HG03442 (cell line): ENCODE measurements around the gene SEC61A1.
A peak's percentile ranks its signal among the peaks of the same experiment; 100 is the strongest.

Experiments used
- ATAC-seq: cut with Tn5 transposase; IDR thresholded peaks from one replicate; pipeline ENCODE4 v1.9.1; 2021; ENCODE audit warnings: mild to moderate bottlenecking, moderate library complexity; ENCODE audit not compliant: unreplicated experiment

SEC61A1 gene

DNA sequence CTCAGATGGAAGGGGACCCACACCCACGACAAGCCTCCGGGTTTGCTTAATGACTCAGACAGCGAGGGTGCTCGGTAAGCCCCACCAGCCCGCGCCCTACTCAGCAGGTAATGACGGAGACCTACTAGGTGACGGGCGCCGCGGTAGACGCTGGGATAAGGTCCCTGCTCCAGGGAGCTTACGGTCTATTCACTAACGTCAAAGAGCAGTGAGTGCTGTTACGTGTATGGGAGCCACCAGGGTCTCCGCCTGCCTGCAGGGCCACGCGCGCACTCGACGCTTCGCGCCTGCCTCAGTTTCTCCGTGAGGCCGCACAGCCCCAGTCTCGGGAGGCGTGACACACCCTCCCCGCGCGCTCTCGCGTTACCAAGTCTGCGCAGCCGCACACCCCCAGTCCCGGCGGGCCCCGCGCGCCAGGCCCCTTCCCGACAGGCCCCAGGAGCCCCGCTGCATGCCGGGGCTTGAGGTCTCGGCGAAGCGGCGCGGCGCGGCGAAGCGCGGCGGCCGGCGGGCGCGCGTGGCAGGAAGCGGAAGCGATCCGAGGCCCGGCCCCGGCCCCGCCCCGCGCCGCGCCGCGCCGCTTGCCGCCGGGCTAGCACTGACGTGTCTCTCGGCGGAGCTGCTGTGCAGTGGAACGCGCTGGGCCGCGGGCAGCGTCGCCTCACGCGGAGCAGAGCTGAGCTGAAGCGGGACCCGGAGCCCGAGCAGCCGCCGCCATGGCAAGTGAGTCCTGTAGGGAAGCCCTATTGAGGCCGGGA is at the start of gene SEC61A1:
Gene SEC61A1, plus strand, starts transcription at position 601 of the 758 bp plus-strand sequence. Its CDS starts 116 bp downstream, at position 717.
- ATAC-seq = peak; percentile 93

DNA sequence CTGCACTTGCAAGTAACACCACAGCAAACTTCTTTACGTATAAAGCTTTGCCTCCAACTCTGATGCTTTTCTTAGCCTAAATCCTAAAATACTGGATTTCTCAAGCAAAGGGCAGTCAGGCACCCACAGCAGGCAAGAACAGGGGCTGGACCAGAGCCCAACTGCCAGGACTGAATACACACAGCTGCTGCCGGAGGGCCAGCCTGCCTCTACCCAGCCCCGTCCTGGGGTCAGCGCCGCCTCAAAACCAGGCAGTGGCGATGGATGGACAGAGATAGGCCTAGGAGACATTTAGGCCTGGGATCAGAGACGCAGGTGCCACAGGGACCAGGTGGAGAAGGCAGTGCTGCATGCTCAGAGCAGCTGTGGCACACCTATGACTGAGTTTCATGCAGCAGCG is 47.6 kb upstream of the SEC61A1 start:
- ATAC-seq = no peak

DNA sequence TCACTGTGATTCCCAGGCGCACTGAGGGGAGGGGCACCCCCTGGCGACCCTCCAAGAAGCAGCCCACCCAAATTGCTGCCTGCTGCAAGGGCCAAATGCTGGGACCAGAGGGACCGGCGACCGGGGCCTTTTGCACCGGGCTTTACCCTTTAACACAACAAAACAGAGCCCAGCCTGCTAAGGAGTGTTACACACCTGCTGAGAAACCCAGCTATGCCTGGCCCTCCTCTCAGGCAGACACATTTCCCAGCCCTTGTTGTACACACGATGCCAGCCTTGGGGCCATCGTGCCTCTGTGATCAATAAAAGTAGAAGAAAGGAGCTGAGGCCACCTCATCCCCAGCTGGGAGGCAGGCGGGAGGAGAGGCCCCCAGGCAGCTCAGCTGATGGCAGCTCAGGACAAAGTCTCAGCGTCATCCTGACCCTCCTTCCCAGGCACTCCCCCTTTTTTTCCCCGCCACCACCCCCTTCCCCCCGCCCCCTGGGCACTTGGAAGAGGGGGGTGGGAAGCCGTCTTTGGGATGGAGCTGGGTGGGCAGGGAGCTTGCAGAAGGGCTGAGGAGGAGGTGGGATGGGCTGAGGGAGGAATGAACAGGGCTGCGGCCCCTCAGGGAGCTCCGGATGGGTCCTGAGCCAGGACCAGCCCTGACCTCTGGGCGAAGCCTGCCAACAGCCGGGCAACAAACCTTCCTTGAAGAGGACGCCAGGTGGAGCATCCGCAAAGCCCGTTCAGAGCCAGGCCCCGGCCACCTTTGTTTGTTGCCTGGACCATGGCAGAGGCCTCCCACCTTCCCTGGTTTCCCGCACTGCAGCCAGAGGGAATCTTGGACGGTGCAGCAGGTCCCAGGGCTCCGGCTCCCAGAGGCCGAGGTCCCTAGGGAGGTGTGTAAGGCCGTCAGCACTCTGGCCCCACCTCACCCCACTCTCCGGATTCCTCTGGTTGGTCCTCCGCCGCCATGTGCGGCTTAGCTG is 45.9 kb upstream of the SEC61A1 start:
- ATAC-seq = no peak

DNA sequence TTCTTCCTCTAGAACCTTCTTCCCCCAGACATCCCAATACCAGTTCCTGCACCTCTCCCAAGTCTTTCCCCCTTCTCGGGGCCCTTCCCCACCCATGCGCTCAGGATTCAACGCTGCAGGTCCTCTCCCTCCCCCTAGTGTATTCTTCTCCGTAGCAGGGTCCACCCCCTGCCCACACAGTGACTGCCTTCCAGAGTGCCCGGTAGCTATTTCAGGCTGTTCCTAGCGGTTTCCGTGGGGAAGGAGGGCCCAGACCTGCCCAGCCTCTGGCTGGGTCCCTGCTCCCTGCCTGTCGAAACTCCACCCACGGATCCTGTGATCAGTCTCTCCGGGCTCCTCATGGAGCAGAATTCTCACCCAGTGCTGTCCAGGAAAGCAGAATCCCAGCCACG is 45.2 kb upstream of the SEC61A1 start:
- no peak for ATAC-seq

DNA sequence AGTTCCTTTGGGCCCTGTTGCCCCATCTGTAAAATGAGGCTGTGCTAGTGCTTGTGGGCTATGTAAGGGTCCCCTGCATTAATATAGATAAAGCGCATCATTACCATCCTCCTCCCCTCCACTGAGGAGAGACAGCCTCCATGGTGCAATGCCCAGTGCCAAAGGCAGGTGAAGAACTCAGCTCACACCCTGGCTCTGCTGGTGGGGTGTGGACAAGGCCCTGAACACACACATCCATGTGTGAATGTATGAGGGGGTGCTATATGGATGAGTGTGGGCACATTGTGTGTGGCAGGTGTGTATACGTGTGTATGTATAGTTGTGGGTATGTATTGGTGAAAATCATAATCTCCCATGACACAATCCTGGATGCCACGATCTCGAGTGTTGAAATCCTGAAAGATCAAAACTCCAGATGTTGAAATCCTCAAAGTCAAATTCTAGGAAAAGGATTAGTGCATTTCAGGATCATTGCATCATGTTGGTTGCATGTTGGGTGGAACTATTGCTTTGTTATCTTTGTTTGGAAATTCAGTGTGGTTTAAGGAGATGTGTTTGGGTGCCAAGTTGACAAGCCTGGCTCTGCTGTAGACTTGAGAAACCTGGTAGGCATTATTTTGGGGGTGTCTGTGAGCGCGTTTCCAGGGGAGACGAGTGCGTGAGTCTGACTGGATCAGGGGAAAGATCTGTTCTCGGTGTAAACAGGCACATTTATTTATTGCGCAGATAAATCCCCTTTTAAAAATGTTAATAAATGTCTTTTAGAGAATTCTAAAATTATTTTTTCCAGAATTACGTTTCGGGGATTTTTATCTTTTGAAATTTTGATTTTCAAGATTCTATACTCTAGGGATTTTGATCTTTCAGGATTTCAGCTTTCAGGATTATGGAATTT is 42.0 kb upstream of the SEC61A1 start:
- ATAC-seq = no peak

DNA sequence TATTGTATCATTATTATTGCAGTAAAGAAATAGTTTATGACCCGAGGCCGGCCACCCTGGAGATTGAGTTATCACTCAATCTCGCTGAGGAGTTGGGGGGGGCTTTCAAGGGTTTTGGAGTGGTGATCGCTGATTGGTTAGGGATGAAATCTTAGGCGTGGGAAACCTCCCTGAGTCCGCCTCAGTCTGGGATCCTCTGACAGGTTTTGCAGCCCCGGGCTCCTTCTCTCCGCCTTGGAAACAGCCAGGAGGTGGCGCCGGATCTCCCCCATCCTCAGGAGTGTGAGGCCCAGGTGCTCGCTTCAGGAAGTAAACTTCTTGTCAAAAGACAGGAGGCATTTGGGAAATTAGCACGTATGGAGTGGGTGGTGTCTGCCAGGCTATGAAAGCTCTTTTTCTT is 41.1 kb upstream of the SEC61A1 start:
- no peak for ATAC-seq

DNA sequence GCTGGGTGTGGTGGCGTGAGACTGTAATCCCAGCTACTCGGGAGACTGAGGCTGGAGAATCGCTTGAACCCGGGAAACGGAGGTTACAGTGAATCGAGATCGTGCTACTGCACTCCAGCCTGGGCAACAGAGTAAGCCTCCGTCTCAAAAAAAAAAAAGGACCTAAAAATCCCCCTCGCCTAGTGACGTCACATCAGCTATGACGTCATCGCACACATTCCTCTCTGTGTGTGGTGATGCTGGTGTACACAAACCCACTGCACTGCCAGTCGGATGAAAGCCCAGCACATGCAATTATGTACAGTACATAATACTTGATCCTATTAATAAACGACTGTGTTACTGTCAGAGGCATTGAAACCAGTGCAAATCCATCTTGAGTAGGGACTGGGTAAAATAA is 40.2 kb upstream of the SEC61A1 start:
- no peak for ATAC-seq

DNA sequence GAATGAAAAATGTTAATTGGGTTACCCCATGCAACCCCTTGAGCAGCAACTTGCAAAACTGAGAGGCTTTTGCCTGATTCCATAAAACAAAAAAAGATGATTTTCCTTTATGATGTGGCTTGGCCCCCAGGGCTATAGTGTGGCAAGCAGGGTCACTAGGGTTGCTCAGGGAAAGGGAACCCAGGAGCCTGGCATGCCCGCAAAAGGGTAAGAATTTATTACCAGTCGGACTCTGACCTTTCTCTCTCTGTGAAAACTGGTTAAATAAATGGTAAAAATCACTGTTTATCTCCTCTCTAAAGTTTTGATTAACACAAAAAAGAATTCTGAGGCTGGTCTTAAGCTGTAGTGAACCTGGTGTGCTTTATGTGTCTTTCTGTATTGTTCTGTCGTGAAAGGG is 37.7 kb upstream of the SEC61A1 start:
- ATAC-seq = no peak

DNA sequence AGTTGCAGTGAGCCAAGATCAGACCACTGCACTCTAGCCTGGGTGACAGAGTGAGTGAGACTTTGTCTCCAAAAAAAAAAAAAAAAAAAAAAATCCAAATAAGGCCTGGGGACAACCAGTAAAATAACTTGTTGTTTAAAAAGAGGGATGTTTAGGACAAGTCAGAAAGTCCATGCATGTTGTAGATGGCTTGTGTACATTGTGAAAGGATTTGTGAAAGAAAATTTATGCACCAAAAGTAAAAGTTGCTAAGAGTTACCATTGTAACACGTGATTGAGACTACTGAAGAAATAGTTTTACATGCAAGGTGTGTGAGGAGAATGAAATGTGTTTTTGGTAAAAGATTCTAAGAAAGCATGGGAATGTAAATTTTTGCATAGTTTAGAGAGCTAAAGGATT is 35.7 kb upstream of the SEC61A1 start:
- no peak for ATAC-seq

DNA sequence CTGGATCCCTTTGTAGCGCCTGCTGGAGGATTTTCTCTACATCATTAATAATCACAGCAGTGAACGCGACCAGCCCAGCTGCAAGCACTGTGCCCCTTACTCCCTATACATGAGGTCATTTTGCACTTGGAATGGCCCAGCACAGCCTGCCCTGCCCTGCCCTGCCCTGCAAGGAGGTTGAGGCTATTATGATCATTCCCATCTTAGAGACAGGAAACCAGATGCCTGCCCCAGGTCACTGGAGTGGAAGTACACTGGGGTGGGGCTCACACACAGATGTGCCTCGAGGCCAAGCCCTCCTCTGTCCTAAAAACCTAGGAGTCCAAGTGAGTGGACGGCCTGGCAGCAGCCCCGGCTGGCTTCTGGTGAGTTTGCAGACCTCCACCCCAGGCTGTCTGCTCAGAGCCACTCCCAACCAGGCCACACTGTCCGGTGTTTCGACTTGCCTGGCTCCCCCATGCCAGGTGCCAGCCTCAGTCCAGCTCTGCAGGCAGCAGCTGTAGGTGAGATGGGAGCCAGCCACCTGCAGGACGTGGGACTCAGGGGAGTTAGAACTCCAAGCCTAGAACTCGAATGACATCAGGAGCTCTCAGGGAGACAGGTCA is 30.4 kb upstream of the SEC61A1 start:
- ATAC-seq = no peak

DNA sequence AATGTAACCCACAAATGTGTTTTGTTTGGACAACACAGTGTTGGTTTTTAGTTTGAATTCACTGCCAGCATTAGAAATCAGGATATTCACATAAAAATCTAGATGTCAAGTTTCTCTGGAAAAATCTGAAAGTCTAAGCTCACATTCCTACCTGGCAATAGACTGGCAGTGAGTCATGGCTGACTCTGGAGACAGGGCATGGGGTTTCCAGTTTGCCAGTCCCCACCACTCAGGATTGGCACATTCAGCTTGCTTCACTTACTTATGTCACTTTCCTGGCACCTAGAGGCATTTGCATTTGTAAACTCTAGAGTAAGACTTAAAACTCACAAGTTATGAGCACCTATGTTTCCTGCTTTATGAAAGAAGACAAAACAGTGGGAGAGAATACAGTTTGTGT is 19.1 kb upstream of the SEC61A1 start:
- ATAC-seq = no peak

DNA sequence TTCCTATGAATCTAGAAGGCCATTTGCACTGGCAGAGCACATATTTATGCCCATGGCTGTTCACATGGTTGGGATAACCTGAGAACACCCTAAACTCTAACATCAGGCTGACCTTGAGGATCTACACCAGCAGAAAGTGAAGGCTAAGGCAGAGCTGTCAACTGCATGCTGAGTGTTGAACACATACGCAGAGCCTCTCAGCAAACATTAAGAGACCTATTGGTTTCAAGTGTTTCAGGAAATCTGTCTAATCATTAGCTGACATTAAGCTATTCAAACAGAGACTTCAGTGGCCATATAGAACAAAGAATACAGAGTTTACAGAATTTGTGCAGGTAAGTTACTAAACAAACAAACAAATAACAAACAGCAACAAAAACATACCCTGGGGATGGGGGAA is 16.1 kb upstream of the SEC61A1 start:
- ATAC-seq = no peak

DNA sequence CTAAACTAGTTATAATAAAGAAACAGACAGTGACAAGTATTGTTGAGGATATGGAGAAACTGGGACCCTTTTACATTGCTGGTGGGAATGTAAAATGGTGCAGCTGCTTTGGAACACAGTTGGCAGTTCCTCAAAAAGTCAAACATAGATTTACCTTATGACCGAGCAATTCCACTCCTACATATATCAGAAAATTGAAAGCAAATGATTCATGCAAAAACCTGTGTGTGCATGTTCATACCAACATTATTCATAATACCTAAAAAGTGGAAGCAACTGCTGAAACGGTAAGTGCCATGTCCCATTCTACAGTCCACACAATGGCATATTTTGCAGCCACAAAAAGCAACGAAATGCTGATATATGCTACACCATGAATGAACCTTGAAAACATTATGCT is 12.2 kb upstream of the SEC61A1 start:
- ATAC-seq = no peak

DNA sequence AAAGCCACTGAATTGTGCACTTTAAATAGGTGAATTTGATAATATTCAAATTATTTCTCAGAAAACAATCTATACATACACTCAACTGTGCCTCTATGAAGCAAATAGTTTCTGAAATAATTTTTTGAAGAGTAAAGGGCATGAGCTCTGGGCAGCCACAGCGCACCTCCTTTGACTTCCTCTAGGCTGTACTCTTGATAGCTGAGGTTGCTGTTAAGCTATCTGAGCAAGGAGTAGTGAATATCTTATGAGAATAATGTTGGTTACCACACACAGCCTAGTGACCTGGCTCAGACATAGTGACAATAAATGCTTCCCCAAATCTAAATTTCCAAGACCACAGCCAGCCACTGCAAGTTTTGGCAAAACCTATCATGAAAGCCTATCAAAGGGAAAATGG is 11.6 kb upstream of the SEC61A1 start:
- ATAC-seq = no peak

DNA sequence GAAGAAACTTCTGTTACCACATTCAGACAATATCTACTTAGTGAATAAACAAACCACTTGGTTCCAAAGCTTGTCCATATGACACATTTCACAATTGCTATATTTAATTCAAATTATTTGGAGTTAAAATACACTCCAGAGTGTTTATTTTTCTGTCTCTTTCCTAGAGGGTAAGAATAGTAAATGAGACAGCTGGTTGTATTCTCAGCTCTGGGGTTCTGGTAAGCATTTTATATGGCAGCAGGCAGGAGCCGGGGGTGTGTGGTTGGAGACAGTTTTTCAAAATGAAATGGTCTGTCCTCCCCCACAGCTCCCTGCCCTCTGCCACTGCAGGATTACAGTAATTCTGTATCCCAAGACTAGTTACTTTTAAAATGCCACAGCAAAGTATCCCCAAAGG is 10.9 kb upstream of the SEC61A1 start:
- no peak for ATAC-seq

DNA sequence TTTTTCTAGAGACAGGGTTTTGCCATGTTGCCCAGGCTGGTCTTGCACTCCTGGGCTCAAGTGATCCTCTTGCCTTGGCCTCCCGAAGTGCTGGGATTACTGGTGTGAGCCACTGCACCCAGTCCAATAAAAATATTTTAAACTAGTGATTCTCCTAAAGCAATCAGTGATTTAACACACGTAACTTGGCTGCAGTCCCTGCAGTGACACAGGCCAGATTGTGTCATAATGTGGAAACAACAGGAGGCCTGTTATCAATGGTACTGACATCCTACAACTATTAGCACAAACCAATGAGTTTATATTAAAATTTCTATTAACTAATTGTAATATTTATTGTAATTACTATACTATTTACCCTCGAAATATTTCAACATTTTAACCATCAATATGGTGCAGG is 1.6 kb upstream of the SEC61A1 start:
- ATAC-seq = no peak

DNA sequence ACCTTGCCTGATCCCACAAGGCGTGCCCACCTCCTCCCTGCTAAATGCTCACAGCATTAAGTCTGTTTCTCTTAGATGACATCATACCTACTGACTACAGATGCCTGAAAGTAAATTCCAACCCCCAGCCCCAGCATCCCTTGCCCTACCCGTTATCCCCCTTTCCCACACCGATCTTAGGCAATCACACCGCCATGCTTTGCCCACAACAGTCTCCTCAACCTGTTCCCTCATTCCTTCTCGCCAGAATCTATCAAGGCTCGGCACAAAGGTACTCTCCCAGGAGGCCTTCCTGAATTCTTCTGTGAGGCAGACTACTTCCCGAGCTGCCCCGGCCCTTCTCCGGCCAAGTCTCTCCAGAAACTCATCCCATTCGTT is 789 bp upstream of the SEC61A1 start:
- ATAC-seq = no peak

DNA sequence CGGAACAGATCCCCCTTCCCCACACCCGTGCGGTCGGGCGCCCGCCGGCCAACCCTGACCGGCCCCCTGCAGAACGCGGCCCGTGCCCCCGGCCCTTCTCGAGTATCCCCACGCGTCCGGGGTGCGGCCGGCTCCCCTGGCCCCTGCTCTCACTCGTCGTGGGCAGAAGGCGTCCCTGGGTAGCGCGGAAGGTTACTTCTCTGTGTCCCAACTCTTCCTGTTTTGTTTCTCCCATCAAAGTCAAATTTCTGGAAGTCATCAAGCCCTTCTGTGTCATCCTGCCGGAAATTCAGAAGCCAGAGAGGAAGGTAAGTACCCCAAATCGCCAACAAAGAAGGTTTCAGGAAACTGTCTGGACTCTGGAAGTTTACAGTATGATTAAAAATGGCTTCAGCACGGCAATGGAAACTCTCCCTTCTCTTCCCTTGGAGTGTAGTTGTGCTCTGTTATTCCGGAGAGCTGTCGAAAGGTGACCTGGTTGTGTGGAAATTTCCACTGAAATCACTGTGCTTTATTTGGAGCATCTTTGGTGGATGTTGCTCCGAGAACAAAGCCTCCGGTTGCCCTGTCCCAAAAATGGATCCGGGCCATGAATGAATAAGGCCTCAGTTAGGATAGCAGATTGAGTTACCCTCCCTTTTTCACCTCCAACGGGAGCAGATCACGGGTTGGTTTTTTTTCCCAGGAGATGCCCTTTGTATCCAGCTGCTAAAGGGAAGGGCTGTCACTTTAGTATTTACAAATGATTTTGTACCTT is 536 bp downstream of the SEC61A1 start:
- ATAC-seq = no peak

DNA sequence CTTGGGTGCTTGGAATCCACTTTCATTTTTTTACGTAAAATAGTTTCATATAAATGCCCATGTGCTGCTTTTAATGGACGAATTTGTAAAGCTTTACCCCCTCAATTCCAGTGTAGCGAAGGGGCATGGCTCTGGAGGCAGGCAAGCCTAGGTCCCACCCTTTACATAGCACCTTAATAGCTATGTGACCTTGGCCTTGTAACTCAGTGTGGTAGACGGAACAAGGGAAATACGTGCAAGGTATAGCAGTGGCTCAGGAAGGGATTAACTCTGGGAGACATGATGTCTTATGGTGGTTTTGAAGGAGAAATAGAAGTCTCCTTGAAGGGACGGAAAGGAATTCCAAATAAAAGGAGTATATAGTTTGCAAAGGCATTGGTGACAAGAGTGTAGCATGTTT is 1.4 kb downstream of the SEC61A1 start:
- no peak for ATAC-seq

DNA sequence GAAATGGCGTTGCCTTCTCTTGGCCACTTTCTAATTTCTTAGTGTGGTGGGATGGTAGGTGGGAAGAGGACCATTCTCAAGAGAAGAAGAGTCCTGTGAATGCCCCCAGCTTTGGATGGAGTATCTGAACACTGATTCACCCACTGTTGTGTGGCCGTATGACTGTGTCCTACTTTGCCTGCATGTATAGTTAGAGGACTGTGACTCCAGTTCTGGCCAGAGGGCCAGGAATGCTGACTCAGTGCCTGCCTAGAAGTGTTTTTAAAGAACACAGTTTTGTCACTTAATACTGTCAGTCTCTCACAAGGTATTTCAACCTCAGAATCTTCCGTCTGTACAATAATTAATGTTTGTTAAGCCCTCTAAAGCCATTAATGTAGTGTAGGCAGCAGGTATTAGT is 2.1 kb downstream of the SEC61A1 start:
- no peak for ATAC-seq
